GM12873 (cell line): Measurements from ENCODE around the gene VAMP4.

ENCODE experiments used
- TF ChIP-seq, protein P1 (sequence below): IDR thresholded peaks from 2 replicates; pipeline ENCODE4 v1.5.1; 2012; ENCODE audit warnings: low read depth, mild to moderate bottlenecking, moderate library complexity, low read length, control low read depth; ENCODE audit not compliant: insufficient read depth; ENCODE audit errors: missing control alignments

The VAMP4 gene

DNA sequence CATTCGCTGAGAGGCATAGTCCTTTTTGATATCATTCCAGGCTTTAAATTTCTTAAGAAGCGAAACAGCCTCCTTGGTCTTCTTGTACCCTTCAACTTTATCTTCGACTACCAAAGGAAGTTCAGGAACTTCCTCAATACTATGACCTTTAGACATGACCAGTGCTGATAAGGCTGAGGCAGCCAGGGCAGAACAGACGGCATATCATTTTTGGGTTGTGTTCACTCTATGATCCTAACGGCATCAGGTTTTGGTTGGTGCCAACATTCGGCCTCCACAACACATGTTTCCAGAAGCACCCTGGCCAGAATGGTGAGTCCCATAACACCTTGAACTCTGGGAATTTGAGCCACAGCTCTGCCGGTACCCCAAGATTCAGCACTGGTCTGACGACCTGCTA, 58.0 kb downstream of the VAMP4 start:
- TF ChIP-seq, protein P1, sequence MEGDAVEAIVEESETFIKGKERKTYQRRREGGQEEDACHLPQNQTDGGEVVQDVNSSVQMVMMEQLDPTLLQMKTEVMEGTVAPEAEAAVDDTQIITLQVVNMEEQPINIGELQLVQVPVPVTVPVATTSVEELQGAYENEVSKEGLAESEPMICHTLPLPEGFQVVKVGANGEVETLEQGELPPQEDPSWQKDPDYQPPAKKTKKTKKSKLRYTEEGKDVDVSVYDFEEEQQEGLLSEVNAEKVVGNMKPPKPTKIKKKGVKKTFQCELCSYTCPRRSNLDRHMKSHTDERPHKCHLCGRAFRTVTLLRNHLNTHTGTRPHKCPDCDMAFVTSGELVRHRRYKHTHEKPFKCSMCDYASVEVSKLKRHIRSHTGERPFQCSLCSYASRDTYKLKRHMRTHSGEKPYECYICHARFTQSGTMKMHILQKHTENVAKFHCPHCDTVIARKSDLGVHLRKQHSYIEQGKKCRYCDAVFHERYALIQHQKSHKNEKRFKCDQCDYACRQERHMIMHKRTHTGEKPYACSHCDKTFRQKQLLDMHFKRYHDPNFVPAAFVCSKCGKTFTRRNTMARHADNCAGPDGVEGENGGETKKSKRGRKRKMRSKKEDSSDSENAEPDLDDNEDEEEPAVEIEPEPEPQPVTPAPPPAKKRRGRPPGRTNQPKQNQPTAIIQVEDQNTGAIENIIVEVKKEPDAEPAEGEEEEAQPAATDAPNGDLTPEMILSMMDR = no peak

DNA sequence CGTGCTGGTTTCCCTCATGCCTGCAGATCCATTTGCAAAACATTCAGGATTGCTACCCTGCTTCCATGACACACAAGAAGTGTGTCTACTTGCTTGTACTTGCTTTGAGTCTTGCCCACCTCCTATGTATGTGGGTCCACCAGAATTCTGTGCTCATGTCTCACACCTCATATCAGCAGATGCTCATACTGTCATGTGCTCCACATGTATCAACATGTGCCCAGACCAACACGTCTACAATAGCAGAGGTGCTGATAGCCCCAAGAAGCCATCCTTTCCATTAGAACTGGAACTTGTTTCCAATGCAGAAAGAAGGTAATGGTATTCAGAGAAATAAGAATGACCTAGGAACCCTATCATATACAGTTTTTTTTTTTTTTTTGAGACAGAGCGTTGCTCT, 61.5 kb downstream of the VAMP4 start:
- TF ChIP-seq, protein P1 = no peak

DNA sequence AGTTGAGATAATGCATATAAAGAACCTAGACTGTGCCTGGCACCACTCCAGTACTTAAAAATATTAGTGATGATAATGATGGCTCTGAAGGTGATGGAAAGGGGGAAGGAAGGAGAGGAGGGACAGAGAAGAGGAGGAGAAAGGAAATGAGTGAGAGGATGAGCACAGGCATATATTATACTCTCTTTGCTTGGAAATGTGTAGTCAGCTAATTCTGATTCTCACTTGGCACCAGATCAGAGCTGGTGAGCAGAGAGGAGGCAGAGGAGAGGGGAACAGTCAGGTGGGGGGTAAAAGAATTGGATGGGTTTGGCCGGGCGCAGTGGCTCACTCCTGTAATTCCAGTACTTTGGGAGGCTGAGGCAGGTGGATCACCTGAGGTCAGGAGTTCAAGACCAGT, 65.0 kb downstream of the VAMP4 start:
- TF ChIP-seq, protein P1 = no peak

DNA sequence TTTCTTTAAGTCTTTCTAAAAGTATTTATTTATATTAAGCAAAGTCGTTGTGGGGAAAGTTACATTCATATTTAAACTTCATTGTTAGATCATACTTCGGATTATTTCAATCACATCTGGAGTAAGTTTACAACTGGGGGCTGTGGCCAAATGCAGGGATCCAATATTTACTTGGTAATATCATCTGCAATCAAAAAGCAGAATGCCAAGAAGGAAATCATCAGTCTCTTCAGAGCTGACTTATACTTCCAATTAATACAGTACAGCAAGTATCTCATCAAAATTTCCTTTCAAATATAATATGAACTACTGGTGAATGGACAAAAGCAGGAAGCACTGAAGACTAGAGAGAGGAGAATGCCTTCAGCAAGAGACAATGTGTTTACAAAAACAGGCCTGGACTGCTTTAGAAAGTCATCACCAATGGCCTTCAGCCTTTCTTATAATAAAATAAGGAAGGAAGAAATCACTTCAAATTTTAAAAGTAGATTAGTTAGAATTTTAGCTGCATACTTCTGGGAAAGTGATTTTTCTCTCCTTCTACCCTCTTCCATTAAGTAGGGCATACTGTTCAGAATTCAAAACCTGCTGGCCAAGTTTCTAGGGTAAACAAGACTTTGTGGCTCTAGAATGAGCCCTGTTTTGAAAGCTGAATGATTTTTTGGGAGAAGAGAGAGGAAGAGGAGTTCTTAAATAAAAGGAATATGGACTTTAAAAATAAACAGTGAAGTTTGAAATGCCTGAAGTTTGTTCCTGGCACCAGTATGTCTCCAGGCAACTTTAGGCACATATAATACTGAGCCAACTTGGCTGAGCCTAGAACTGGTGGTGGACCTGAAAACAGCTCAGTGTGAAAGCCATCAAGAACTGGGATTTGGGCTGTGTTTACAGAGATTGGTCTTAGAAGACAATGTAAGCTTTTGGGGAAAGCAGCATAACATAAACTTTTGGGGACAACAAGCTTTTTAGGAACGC, 67.1 kb downstream of the VAMP4 start:
- TF ChIP-seq, protein P1 = no peak

DNA sequence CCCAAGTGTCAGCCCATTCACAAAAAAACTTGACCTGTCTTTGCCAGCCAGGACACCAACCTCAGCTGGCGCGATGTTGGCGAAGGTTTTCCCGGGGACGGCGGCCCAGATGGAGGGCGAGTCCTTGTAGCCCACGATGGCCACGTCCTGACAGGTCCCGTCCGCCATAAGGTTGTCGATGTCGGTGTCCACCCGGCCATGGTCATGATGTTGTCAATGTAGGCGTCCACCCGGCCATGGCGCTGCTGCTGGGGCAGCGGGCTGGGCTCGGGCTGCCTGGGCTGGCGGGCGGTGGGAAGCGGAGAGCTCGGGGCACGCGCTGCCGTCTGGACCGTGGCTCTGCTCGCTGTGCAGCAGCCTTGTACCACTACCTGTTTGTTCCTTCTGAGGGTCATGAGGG, 71.1 kb downstream of the VAMP4 start:
- TF ChIP-seq, protein P1 = no peak

DNA sequence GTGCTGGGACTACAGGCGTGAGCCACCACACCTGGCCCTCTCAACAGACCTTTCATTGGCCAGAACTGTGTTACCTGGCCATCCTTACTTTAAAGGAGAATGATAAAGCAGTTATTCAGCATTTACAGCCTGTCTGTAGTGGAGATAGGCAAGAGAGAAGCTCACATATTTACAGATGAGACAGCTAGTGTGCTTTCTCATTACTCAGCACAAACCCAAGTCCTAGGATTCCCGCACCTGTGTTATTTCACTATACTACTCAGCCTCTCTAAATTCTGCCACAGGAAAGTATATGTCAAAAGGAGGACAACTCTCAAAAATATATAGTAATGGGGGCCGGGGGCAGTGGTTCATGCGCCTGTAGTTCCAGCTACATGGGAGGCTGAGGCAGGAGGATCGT, 73.5 kb downstream of the VAMP4 start:
- TF ChIP-seq, protein P1 = no peak

DNA sequence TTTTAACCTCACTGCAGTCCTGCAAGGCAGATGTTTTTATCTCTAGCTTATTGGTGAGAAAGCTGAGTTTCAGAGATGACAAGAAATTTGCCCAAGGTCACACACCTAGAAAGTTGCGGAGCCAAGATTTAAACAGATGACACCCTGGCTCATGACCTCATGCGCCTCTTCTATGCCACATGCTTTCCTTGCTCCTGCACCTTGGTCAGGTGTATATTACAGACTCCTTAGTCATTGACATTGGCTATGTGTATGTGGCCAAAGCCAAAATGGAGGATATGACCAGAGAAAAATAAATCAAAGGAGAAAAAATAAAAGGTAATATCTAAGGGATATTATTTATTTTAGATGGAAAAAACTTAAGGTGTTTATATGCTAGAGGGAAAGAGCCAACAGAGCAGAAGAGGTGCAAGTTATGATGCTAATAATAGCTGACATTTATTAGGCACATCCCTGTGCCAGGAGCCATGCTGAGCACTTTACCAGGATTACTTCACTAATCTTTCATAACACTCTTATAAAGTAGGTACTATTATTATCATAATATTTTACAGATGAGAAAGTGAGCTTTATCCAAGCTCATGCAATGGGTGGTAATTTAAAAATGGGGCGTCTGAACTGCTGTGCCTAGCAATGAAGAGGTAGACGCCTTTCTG, 75.6 kb downstream of the VAMP4 start:
- TF ChIP-seq, protein P1 = no peak
